Measurements from ENCODE around the gene UBASH3A.

The UBASH3A gene

DNA sequence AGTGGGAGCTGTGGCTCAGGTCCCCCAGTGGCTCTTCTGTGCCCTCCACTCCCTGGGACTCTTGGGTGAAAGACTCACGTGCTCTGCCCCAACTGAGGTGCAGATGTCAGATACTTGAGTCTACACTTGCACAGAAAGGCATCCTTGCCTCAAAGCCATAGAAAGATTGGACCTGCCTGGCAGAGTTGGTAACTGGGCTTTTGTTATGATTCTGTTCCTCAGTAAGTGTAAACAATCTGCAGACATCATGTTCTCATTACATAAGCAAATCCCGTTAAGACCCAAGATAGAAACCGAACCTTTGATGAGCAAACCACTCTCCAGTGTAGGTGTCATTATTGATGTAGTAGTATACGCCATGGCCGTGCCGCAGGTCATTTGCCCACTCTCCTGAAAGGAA, 82.4 kb downstream of the UBASH3A start:
- DNase-seq (ENCODE audit: low read depth in 4 of 4, low spot score in 1 of 4), result no peak

DNA sequence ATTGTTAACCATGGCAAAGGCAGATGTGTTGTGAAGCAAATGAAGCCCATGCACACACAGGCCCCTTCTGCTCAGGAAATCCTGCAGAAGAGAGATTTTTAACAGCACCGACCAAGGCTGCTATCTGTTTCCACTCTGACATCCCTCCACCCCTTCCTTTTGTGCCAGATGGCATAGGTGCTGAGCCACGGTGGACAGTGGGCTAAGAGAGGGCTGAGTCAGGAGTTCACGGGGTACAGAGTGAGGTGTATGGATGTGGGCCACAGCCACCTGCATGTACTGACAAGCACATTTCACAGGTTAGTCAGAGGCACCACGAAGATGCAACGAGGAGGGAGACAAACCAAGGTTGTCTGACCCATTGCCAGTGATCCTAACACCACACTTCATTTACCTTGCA, 82.8 kb downstream of the UBASH3A start:
- DNase-seq (ENCODE audit: low read depth in 4 of 4, low spot score in 1 of 4), result no peak

- no peak for DNase-seq (ENCODE audit: low read depth in 4 of 4, low spot score in 1 of 4)
These were observed 85.4 kb downstream of the UBASH3A start for GRCh38 chr21:42489006-42489563.

GRCh38 chr21:42489991-42490390, 86.3 kb downstream of the UBASH3A start:
- DNase-seq (ENCODE audit: low read depth in 4 of 4, low spot score in 1 of 4), result no peak

DNA sequence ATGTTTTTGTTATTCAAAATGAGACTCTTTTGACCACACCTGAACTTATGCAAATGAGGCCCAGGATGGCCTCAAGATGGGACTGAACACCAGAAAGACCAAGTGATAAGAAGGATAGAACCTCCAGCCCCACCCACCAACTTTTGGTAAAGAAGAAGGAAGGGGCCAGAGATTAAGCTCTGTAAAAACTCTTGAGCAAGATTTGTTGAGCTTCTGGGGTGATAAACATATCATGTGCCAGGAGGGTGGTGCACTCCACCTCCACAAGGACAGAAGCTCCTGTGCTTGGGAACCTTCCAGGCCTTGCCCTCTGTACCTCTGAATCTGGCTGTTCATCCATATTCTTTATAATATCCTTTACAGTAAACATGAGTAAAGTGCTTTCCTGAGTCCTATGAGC, 87.0 kb downstream of the UBASH3A start:
- DNase-seq (ENCODE audit: low read depth in 4 of 4, low spot score in 1 of 4), result no peak

- DNase-seq (ENCODE audit: low read depth in 4 of 4, low spot score in 1 of 4), result no peak
These were observed 87.6 kb downstream of the UBASH3A start for GRCh38 chr21:42491328-42491727.

GRCh38 chr21:42492201-42492600, 88.5 kb downstream of the UBASH3A start:
- DNase-seq (ENCODE audit: low read depth in 4 of 4, low spot score in 1 of 4), result no peak

DNA sequence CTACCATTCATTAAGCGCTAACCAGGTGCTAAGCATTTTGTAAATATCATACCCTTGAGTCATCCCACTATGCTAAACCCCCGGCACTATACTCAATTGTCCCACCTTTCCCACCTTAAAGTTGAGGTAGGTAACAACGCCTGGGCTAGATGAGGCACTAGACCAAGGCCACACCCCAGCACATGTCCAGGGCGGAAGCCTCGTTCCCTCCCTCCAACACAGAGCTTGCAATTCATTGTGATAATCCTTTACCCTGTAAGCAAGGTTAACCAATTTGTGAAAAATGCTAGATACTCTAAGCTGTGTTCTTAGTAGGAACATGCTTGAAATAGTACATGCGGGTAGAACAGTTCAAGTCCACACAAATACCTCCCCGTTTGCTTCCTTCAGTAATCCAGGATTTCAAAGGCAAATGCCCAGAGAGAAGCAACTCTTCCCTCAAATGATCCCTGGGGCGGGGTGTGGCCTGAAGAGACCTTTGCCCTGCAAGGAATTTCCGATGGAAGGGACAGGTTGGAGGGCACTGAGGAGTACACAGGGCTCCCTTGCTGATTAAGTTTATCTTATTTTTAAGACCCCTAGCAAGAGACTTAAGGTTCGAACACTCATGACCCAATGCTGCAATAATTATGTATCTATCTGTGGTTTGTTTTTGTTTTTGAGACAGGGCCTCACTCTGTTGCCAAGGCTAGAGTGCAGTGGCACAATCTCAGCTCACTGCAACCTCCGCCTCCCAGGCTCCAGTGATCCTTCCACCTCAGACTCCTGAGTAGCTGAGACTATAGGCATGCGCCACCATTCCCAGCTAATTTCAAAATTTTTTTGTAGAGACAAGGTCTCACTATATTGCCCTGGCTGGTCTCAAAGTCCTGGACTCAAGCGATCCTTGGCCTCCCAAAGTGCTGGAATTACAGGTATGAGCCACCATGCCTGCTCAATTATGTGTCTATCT, 89.7 kb downstream of the UBASH3A start:
- DNase-seq (ENCODE audit: low read depth in 4 of 4, low spot score in 1 of 4), result no peak

DNA sequence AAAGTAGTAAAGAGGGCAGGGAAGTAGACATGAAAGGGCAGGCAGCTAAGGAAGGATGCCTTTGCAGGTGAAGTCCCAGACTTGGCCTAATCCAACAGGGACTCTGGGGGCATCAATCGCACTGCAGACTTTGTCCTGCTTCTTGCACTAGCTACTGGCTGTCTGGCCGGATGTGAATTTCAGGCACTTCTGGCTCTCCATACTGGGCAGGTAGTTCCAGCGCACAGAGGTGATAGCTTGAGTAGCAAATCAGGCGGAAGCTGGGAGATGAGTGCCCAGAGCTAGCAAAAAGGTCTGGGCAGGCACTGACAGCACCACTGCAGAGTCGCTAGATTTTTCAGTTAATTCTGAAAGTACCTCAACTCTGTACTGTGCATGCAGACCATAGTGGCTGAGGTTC, 91.3 kb downstream of the UBASH3A start:
- no peak for DNase-seq (ENCODE audit: low read depth in 4 of 4, low spot score in 1 of 4)

GRCh38 chr21:42495765-42496119, 92.0 kb downstream of the UBASH3A start:
- no peak for DNase-seq (ENCODE audit: low read depth in 4 of 4, low spot score in 1 of 4)

GRCh38 chr21:42496120-42496838, 92.6 kb downstream of the UBASH3A start, which contains the start of gene RSPH1:
RSPH1 (minus strand) TSS chr21:42496224; CDS start chr21:42496186, 38 bp downstream.
- DNase-seq (ENCODE audit: low read depth in 4 of 4, low spot score in 1 of 4), result peak; percentile 98 to 99 (median 98)

GRCh38 chr21:42496839-42497202, 93.1 kb downstream of the UBASH3A start:
- DNase-seq (ENCODE audit: low read depth in 4 of 4, low spot score in 1 of 4), result no peak
